HG03520 (cell line): Measurements from ENCODE around the gene CACNA2D2.

Experiments
- ATAC-seq: cut with Tn5 transposase; IDR thresholded peaks from one replicate; pipeline ENCODE4 v1.9.1; 2021; ENCODE audit warnings: mild to moderate bottlenecking, moderate library complexity; ENCODE audit not compliant: unreplicated experiment

CACNA2D2 gene

DNA sequence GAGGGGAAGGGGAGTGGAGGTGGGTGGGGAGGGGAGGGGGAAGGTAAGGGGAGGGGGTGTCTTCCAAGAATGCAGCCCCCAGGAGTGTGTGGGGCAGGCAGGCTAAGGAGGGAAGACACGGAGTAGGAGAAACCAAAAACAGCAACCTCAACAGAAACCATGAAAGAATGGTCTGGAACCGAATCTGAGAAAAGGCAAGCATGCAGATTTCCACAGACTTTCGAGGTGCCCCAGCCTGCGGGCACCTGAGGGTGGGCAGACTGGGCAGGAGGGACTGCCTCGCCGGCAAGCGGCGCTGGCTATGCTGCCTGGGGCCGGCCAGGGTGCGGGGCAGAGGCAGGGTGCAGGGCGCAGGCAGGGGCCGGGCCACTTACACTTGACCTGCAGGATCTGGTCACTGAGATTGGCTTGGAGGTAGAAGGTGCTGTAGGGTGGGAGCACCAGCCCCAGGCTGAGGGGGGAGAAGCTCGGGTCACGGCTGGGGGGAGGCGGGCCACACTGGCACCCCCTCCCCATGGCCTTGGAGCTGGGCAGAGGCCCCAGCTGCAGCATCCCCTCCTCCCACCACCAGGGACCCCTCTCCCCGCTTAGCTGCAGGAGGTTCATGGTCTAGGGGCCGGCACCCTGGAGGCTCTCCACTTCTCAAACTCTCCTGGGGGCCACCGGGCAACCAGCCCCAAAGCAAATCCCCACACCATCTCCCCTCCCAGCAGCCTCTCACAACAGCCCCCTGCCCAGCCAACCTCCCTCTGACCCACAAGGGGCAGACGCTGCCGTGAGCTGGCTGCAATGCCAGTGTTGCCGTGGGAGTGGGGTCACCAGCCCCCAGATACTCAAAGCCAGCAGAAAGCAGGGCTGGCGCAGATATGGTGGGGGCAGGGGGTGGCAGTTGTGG, 128.8 kb downstream of the CACNA2D2 start:
- ATAC-seq, result no peak

DNA sequence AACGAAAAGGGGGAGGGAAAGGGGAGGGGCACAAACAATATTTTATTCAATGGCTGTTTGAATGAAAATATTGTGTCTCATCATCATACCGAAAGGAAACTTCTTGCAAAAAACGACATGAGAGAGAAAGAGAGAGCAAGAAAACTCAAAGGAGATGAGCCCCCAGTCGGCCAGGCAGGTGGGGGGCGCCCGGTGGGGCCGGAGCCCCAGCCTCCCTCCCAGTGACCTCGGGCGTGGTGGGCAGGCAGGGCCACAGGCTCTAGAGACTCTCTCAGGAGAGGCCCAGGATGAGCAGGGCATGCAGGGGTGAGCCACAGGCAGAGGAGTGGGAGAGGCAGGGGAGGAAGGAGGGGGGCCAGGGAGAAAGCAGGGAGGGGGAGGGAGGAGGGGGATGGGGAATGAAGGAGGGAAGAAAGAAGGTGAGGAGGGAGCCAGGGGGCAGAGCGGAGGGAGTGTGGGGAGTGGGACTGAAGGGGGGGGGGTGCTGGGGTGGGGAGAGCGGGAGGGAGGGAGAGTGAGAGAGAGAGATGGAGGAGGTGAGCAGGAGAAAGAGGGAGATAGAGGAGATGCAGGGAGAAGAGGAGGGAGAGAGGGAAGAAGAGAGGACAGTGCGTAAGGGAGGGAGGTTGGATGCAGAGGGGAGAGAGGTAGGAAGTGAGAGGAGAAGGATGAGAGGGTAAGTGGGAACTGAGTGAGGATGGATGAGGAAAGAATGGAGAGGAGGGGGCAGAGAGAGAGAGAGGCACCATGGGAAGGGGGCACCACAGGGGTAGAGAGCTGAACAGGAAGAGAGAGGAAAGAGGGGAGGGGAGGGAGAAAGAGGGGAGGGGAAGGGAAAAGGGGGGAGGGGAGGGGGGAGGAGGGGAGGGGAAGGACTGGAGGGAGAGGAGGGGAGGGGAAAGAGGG, 130.0 kb downstream of the CACNA2D2 start:
- ATAC-seq, result no peak

DNA sequence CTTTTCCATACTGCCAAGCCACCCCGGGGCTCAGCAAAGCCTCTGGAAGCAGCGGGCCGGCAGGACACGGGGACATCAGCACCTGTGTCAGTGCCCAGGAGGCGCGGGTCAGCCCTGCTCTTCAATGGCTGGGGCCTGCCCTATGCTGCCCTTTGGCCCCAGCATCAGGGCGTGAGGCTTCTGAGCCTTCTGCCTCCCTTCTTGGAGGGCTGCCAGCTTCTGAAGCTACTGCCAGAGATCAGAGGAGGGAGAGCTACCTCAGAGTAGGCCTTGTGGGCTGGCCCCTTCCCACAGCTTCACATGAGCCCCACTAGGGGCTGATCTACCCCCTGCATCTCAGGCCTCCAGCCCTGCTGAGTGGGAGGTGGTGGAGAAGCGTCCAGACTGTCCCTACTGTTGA, 131.1 kb downstream of the CACNA2D2 start:
- ATAC-seq, result no peak

DNA sequence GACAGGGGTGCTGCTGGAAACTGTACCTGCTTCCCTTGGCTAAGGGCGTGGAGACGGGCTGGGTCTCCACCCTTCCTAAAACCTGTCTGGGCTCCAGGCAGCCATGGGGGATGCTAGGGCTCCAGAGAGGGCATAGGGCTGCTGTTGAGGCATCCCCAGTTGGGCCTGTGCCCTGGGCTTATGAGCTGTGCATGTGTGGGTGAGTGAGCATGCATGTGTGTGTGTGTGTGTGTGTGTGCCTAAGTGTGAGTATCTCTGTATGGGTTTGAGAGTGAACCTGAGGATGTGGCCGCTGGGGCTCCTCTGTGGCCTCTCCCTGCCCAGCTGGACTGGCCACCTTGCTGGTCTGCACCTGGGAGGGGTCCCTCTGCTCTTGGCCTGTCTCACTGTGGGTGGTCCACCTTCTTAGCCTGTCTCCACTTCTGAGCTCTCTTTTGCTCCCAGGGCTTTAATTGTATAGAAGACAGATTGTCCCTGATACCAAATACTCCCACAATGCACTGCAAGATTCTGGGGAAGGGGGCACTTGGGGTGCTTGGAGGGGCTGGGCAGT, 132.2 kb downstream of the CACNA2D2 start:
- no peak for ATAC-seq

- no peak for ATAC-seq
Observed at GRCh38 chr3:50370594-50370993, 132.8 kb downstream of the CACNA2D2 start.

- ATAC-seq, result no peak
Observed at GRCh38 chr3:50369012-50369670, 134.3 kb downstream of the CACNA2D2 start.

- no peak for ATAC-seq
Observed at GRCh38 chr3:50365842-50366220, 137.6 kb downstream of the CACNA2D2 start.

GRCh38 chr3:50365080-50365841, 138.2 kb downstream of the CACNA2D2 start:
- ATAC-seq, result peak; percentile 85

GRCh38 chr3:50364573-50365079, 138.8 kb downstream of the CACNA2D2 start:
- no peak for ATAC-seq

- ATAC-seq, result peak; percentile 6
Observed at GRCh38 chr3:50359760-50360110, 143.7 kb downstream of the CACNA2D2 start.

DNA sequence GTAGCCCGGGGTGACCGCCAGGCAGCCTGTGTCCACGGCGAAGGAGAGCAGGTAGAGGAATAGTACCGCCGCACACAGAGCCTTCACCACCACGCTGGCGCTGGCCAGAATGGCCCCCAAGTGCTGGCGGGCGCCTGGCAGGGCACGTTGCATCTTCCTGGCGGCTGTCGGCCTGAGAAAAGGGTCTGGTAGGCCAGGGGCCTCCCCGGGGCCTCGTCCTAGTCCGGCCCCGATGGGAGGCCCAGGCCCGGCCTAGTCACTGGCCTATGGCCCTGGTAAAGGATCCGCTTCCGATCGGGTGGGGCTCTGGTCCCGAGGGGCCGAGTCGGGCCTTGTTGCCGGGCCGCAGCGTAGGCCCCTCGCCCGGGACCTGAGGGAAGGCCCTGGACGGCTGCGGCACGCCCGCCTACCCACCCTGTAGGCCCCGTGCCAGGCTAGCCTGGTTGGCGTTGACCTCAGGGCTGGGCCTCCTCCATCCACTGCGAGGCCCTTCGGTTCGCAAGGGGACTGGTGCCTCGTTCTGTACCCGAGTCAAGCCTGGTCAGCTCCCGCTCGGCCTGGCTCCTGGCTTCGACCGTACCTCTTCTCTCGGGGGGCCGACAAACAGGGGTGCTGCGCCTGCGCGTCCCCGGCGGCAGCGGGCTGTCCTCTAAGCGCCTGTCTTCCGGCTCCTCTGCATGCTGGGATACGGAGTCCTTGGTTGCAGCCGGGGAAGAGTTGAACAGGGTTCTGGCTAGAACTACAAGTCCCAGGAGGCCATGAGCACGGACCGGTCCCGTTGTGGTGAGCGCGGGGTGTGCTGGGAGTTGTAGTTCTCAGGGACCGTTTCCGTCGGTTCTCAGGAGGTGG, 144.3 kb downstream of the CACNA2D2 start, which contains the start of gene TMEM115:
Gene TMEM115, minus strand, starts transcription at position 611 of the 849 bp plus-strand sequence. Its CDS starts 458 bp downstream, at position 153.
- ATAC-seq, result peak; percentile 97

DNA sequence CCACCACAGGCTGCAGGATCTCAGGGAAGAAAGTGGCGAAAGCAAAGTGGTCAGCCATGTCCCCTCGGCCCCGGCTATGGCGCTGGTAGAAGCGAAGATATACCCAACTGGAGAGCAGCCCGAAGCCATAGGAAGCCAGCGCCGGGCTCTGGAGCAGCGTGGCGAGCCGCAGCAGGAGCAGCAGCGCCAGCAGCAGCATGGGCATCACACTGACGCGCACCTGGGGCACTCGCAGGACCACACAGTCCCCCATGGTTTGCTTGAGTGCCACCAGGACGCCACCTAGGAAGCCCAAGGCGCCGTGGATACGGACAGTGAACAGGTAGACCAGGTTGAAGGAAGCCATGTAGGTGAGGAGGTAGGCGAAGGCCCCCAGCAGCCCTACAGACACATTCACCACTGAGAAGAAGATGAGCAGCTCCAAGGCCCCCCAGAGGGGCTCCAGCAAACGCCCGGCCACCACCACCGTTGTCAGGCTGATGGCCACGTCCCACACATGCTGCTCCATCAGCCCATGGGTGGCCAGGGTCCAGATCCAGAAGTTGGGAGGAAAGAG, 145.0 kb downstream of the CACNA2D2 start:
- ATAC-seq, result no peak

GRCh38 chr3:50357481-50357880, 146.0 kb downstream of the CACNA2D2 start:
- ATAC-seq, result no peak

- no peak for ATAC-seq
Observed at GRCh38 chr3:50356553-50356952, 146.9 kb downstream of the CACNA2D2 start.

DNA sequence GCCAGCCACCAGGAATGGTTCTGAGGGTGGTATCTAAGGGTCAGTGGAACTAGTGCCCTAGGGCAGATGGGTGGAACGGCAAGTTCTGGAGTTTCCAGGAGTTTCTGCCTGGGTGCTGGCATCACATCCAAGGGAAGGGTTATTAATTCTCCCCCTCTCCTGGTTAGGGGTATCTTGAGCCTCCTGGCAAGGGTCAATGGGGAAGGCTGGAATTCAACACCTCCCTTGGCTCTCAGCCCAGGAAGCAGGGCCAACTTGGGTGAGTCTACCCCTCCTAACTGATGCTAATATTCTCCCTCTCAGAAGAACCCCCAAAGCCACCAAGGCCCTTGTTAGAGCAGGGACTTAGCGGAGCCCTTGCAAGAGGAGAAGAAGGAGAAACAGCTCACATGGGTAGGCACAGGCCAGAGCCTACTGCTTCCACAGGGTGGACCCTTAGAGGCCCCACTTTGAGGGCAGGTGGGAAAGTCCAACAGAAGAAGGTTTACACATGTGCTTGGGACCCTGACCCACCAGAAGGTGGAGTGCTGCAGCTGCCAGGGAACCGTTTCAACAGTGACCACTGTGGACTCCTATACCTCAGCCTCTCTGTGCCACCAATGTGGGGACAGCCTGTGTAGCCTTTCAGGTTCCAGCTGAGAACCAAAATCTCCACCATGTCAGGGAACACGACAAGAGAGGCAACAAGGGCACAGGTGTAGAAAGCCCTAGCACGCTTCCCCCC, 147.4 kb downstream of the CACNA2D2 start:
- ATAC-seq, result no peak

- no peak for ATAC-seq
Observed at GRCh38 chr3:50354850-50355249, 148.6 kb downstream of the CACNA2D2 start.

GRCh38 chr3:50354186-50354764, 149.2 kb downstream of the CACNA2D2 start:
- ATAC-seq, result no peak
